ENCODE data around the gene EGFR.
"Not testable (repeated sequence)": the region's sequence is repeated elsewhere in the genome, so short reads cannot be mapped to it uniquely, and the experiment has no call there.

The EGFR gene

GRCh38 chr7:55152516-55152915 lies 133.7 kb downstream of the EGFR start:
- no peak for FAIRE-seq

GRCh38 chr7:55154096-55154495 lies 135.3 kb downstream of the EGFR start:
- FAIRE-seq, result no peak

GRCh38 chr7:55155351-55156117 lies 136.7 kb downstream of the EGFR start:
- FAIRE-seq, result no peak

GRCh38 chr7:55156919-55157763 lies 138.3 kb downstream of the EGFR start:
- no peak for FAIRE-seq

- FAIRE-seq, result no peak
Observed at GRCh38 chr7:55157764-55158105, 138.9 kb downstream of the EGFR start.

GRCh38 chr7:55158541-55159382 lies 139.9 kb downstream of the EGFR start:
- FAIRE-seq, result no peak

GRCh38 chr7:55160539-55160938 lies 141.7 kb downstream of the EGFR start:
- FAIRE-seq, result no peak

GRCh38 chr7:55161154-55161687 lies 142.4 kb downstream of the EGFR start:
- FAIRE-seq, result no peak

- FAIRE-seq, result no peak
Observed at GRCh38 chr7:55162476-55162875, 143.7 kb downstream of the EGFR start.

GRCh38 chr7:55163733-55164132 lies 144.9 kb downstream of the EGFR start:
- no peak for FAIRE-seq

GRCh38 chr7:55164527-55164926 lies 145.7 kb downstream of the EGFR start:
- FAIRE-seq, result no peak

- no peak for FAIRE-seq
Observed at GRCh38 chr7:55165176-55165861, 146.5 kb downstream of the EGFR start.

GRCh38 chr7:55167296-55167695 lies 148.5 kb downstream of the EGFR start:
- FAIRE-seq, result not testable (repeated sequence)

- FAIRE-seq, result no peak
Observed at GRCh38 chr7:55170335-55171069, 151.7 kb downstream of the EGFR start.

GRCh38 chr7:55171157-55171556 lies 152.3 kb downstream of the EGFR start:
- no peak for FAIRE-seq

- FAIRE-seq, result no peak
Observed at GRCh38 chr7:55172161-55172560, 153.3 kb downstream of the EGFR start.

GRCh38 chr7:55172881-55173609 lies 154.2 kb downstream of the EGFR start:
- FAIRE-seq, result no peak

GRCh38 chr7:55173671-55174070 lies 154.9 kb downstream of the EGFR start:
- no peak for FAIRE-seq

GRCh38 chr7:55174456-55174855 lies 155.6 kb downstream of the EGFR start:
- no peak for FAIRE-seq

- no peak for FAIRE-seq
Observed at GRCh38 chr7:55174856-55175255, 156.0 kb downstream of the EGFR start.

GRCh38 chr7:55177068-55177530 lies 158.3 kb downstream of the EGFR start:
- FAIRE-seq, result no peak

Data from G401.6 (cell line).